Measurements from ENCODE around the gene EPHB2.

- no peak for TF ChIP-seq REST (IDR thresholded peaks at IDR 0.05; ENCODE audit: insufficient read depth in 1 of 2, low read depth in 2 of 2, low read length in 2 of 2)
- no peak for TF ChIP-seq TAF1 (IDR thresholded peaks at IDR 0.05; ENCODE audit: borderline replicate concordance, insufficient read depth, low read length)
Observed at GRCh38 chr1:22699681-22700520, 10.7 kb upstream of the EPHB2 start.

Data from PFSK-1 (cell line).